Lower leg skin (tissue), 3 donors: ENCODE data around the gene NRXN3.

ENCODE experiments used
- CTCF ChIP-seq, 3 donors: fragments of 450-650 bp; IDR thresholded peaks; one replicate each; pipeline ENCODE4 v1.5.1; 2016; ENCODE audit warnings: antibody characterized with exemption in 3 of 3, mild to moderate bottlenecking in 3 of 3, moderate library complexity in 2 of 3
- POLR2A ChIP-seq, 2 donors: fragments of 450-650 bp; IDR thresholded peaks; one replicate each; pipeline ENCODE4 v1.6.1; 2016 to 2017; ENCODE audit warnings: antibody characterized with exemption in 2 of 2, mild to moderate bottlenecking in 1 of 2, moderate library complexity in 1 of 2

- TF ChIP-seq CTCF (IDR thresholded peaks at IDR 0.05), result no peak
- TF ChIP-seq POLR2A (IDR thresholded peaks at IDR 0.05), result no peak
Measured at GRCh38 chr14:79686196-79686595, 1516.0 kb downstream of the NRXN3 start.
